ENCODE results near the gene ADAMTSL3. TPM values are rescaled to one million over a fixed set of nuclear protein-coding genes. Genes with fewer than 3 reads are reported as not detected.

Gene ADAMTSL3
- total RNA-seq, 3 donors from 2014 or later, result not detected

DNA sequence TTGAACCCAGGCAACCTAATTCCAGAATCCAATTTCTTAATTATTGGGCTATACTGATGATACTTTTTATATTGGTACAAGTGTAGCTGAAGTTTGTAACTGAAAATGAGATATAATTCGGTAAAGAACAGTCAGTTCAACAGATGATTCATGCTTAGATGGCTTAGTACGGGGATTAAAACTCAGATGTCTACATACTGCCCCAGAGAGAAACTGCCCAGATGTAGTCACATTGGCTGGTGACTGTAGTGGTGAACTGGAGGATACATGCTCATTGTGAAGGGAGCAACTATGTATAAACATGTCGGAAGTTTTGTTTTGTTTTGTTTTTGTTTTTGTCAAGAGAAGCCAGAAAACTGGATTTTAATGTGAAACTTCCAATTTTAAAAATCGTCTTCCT is 179.6 kb downstream of the ADAMTSL3 start:
- ATAC-seq (no peak), DNase-seq (no peak)
- no peak overlapping the region for H3K4me3 Mint-ChIP-seq
- no peaks in the 10 kb centered on the region for H3K4me1 Mint-ChIP-seq (ENCODE audit: low read depth)
- no peaks in the 10 kb centered on the region for H3K9me3 Mint-ChIP-seq
- H3K27me3 Mint-ChIP-seq (ENCODE audit: low read depth), result peaks cover 2% of the 10 kb centered on the region
- H3K36me3 Mint-ChIP-seq (ENCODE audit: insufficient read depth), result no peaks in the 10 kb centered on the region

DNA sequence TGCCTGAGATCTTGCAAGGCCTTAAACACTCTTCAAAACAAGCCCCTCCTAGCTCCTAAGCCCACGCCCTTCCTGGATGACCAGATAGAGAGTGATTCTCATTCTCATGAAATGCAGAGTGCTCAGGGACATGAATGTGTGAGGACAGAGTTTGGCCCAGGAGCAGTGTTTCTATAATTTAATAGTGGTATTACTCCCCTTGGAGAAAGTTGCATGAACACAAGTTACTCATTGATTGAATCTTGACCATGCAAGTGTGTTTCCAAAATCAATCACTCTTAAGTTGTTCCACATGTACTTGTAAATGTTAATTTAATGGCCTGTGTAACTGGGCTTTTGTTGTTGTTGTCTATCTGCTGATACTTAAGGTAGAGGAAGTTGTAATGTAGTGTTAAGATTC is 181.6 kb downstream of the ADAMTSL3 start:
- DNase-seq (no peak), ATAC-seq (no peak)
- no peak overlapping the region for H3K4me3 Mint-ChIP-seq
- H3K27me3 Mint-ChIP-seq (ENCODE audit: low read depth), result no peaks in the 10 kb centered on the region
- H3K4me1 Mint-ChIP-seq (ENCODE audit: low read depth), result no peaks in the 10 kb centered on the region
- no peaks in the 10 kb centered on the region for H3K36me3 Mint-ChIP-seq (ENCODE audit: insufficient read depth)
- H3K9me3 Mint-ChIP-seq, result no peaks in the 10 kb centered on the region

DNA sequence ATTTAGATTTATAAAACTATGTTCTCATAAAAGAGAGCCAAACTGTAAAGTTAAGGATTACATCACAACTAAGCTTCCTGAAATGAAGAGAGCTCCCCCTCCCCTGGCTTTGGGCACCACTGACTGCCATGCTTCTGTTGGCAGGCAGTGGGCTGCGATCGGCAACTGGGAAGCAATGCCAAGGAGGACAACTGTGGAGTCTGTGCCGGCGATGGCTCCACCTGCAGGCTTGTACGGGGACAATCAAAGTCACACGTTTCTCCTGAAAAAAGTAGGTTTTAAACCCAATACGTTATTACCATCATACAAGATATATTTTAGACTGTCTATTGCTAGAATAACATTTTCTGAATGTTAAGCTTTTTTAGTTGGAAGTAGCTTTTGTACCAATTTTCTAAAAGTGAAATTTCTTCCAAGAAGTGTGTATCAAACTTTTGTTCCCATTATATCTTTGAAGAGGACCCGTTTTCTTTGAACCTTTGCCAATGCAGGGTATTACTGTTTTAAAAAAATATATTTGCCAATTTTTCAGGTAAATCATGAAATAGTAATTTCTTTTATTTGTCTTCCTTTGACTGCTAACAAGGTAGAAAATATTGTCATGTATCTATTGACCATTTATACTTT is 184.1 kb downstream of the ADAMTSL3 start:
- DNase-seq, result no peak
- no peaks in the 10 kb centered on the region for H3K36me3 Mint-ChIP-seq (ENCODE audit: insufficient read depth)
- no peak overlapping the region for H3K4me3 Mint-ChIP-seq
- H3K9me3 Mint-ChIP-seq, result no peaks in the 10 kb centered on the region
- no peak for ATAC-seq
- no peaks in the 10 kb centered on the region for H3K4me1 Mint-ChIP-seq (ENCODE audit: low read depth)
- H3K27me3 Mint-ChIP-seq (ENCODE audit: low read depth), result peaks cover 2% of the 10 kb centered on the region

DNA sequence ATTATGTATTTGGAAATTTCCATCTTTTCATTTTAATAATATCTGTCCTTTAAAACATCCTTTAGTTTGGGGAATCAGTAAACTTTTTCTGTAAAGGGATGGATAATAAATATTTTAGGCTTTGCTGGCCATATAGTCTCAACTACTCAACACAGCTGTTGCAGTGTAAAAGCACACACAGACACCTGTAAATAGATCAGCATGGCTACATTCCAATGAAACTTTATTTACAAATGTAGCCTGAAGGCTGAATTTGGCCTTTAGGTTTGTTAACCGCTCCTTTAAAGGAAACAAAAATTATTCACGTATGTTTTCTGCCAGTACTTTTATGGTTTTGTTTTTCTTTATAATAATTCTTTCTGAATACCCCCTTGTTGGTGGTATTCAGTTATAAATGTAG is 184.8 kb downstream of the ADAMTSL3 start:
- Mint-ChIP-seq H3K4me3 (no peak overlapping the region), H3K4me1 (ENCODE audit: low read depth) (no peaks in the 10 kb centered on the region), H3K36me3 (ENCODE audit: insufficient read depth) (no peaks in the 10 kb centered on the region), H3K27me3 (ENCODE audit: low read depth) (peaks cover 2% of the 10 kb centered on the region), H3K9me3 (no peaks in the 10 kb centered on the region)
- no peak for ATAC-seq
- no peak for DNase-seq

DNA sequence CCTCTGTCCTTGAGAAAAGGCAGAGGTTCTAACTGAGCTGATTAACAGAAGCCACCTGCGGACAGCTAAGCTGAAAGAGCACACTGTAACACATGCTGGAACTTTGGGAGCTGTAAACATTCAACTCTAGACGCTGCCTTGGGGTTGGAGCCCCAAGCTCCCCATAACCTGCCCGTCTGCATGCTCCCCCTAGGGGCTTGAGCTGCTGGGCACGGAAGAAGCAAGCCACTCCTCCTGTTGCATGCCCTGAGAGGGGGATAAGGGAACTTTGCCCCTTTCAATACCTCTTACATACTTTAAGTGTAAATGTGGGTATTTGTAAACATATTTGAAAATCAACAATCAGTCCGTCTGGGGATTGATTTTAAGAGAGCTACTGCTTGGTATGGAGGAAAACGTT is 188.4 kb downstream of the ADAMTSL3 start:
- Mint-ChIP-seq H3K27me3 (ENCODE audit: low read depth) (peaks cover 2% of the 10 kb centered on the region), H3K4me1 (ENCODE audit: low read depth) (no peaks in the 10 kb centered on the region), H3K36me3 (ENCODE audit: insufficient read depth) (no peaks in the 10 kb centered on the region), H3K9me3 (no peaks in the 10 kb centered on the region), H3K4me3 (no peak overlapping the region)
- DNase-seq (no peak), ATAC-seq (no peak)

DNA sequence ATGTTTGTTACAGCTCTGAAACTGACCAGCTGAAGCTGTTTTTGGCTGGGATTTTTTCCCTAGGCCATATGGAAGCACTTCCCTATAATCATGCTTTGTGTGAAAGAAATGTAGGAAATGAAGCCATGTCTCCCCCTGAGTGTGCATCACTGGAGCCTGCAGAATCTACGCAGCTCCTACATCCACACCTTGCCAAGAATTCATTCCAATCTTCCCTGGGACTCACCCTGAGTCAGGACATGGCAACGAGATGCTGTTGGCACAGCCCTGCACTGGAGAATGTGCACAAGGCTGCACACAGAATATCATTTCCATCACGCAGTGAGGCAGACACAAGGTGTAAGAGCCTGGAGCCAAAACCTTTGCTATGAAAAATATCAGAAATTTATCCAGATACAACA is 189.5 kb downstream of the ADAMTSL3 start:
- H3K4me1 Mint-ChIP-seq (ENCODE audit: low read depth), result no peaks in the 10 kb centered on the region
- peaks cover 2% of the 10 kb centered on the region for H3K27me3 Mint-ChIP-seq (ENCODE audit: low read depth)

DNA sequence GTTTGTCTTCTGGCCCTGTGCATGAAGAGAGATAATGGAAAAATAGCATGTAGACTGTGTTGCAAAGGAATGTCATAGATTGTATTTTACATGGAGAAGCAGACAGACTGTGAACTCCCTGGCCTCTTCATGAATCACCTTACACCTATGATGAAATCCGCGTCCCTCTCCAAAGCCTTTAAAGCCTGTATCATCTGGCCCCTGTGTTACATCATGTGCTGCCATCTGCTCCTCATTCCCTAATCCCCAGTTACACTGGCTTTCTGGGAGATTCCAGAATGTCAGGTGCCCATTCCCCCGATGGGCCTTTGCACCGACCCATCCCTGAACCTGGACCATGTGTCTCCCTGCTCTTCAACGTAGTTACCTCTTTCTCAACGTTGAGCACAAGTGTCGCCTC is 190.8 kb downstream of the ADAMTSL3 start:
- DNase-seq, result no peak
- Mint-ChIP-seq H3K4me3 (no peak overlapping the region), H3K4me1 (ENCODE audit: low read depth) (no peaks in the 10 kb centered on the region), H3K27me3 (ENCODE audit: low read depth) (peaks cover 2% of the 10 kb centered on the region), H3K36me3 (ENCODE audit: insufficient read depth) (no peaks in the 10 kb centered on the region), H3K9me3 (no peaks in the 10 kb centered on the region)
- ATAC-seq, result no peak

More for the DNA sequence above, 189.5 kb downstream of the ADAMTSL3 start:
- Mint-ChIP-seq H3K9me3 (no peaks in the 10 kb centered on the region), H3K4me3 (no peak overlapping the region), H3K36me3 (ENCODE audit: insufficient read depth) (no peaks in the 10 kb centered on the region)
- no peak for ATAC-seq
- DNase-seq, result no peak

DNA sequence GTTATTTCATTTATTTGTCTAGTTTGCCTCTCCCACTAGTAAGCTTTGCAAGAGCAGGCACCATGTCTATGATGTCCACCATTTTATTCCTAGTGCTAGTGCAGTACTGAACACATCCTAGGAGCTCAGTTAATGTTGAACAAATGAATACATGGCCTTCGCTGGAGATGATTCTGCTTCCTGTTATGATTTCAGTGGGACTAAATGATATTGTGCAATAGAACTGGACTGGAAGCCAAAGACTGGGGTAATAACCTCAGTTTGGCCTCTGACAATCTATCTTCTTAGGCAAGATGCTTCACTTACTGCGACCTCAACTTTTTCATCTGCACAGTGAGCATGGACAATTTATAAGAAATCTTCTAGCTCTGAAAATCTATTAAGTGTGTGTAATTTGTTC is 191.3 kb downstream of the ADAMTSL3 start:
- no peak for ATAC-seq
- Mint-ChIP-seq H3K27me3 (ENCODE audit: low read depth) (peaks cover 2% of the 10 kb centered on the region), H3K36me3 (ENCODE audit: insufficient read depth) (no peaks in the 10 kb centered on the region), H3K4me3 (no peak overlapping the region), H3K4me1 (ENCODE audit: low read depth) (no peaks in the 10 kb centered on the region), H3K9me3 (no peaks in the 10 kb centered on the region)
- DNase-seq, result no peak

DNA sequence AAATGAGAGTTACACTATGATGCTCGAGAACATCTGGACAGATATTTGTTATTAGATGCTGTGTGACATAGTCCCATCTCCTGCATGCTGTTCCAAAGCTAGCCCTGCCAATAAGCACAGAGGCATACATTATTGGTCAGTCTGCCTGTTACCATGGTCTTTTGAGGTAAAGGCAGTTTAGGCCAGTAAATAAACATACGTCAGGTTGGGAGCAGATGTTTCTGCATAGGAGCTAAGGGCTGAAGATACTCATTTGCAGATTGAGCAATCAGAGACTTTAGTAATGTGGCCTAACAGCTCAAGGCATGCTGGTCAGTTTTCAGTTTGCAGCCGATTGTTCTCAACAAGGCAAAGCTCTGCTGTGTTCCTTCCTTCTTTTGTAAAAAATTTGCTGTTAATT is 192.9 kb downstream of the ADAMTSL3 start:
- Mint-ChIP-seq H3K36me3 (ENCODE audit: insufficient read depth) (no peaks in the 10 kb centered on the region), H3K4me3 (no peak overlapping the region), H3K27me3 (ENCODE audit: low read depth) (peaks cover 2% of the 10 kb centered on the region), H3K4me1 (ENCODE audit: low read depth) (no peaks in the 10 kb centered on the region), H3K9me3 (no peaks in the 10 kb centered on the region)
- DNase-seq (no peak), ATAC-seq (no peak)

DNA sequence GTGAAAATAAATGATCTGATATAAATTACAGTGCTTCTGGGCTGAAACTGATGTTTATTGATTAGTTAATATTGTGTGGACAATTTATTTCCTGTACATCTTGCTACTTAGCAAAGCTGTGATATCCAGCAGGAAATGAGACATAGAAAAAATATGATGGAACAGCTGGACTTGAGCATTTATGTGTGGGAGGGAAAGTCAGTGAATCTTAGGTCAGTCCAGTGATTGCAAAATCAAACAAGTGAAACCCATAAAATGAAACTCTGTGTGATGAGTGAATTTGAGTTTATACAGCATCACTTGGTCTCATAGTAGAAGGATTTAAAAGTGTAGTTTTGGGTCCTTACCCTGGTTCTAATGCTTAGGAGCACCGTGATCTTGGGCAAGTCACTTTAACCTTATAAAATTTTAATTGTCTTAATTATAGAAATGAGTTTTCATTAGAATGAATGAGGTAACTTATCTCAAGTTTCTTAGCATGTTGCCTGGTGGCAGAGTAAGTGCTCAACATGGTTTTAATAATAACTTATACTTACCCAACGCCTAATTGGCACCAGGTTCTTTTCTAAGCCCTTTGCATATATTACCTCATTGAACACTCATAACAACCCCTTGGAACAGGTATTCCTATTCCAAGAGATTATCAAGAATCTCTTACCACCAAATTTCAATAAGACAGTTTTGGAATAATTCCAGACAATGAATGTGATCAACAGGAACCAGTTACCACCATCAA is 194.6 kb downstream of the ADAMTSL3 start:
- Mint-ChIP-seq H3K36me3 (ENCODE audit: insufficient read depth) (no peaks in the 10 kb centered on the region), H3K4me3 (no peak overlapping the region), H3K4me1 (ENCODE audit: low read depth) (no peaks in the 10 kb centered on the region), H3K27me3 (ENCODE audit: low read depth) (no peaks in the 10 kb centered on the region), H3K9me3 (no peaks in the 10 kb centered on the region)
- DNase-seq (no peak), ATAC-seq (no peak)

DNA sequence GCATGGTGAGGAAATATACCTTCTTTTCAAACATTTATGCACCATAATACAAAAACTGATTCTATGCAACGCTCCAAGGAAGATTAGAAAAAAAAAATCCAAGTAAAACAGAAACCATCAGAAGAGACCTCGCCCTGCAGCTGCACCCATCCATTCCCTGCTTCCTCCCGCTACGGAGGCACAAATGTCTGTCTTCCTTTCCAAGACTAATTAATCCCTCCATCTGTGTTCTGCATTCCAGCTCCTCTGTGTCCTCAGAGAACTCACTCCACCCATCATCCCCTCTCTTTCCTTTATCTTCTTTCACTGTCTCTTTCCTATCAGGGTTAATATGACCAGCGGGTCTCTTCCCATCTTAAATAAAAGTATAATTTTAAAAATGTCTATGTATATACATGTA is 196.1 kb downstream of the ADAMTSL3 start:
- no peaks in the 10 kb centered on the region for H3K27me3 Mint-ChIP-seq (ENCODE audit: low read depth)
- H3K36me3 Mint-ChIP-seq (ENCODE audit: insufficient read depth), result no peaks in the 10 kb centered on the region
- H3K4me3 Mint-ChIP-seq, result no peak overlapping the region
- no peak for ATAC-seq
- H3K4me1 Mint-ChIP-seq (ENCODE audit: low read depth), result no peaks in the 10 kb centered on the region
- DNase-seq, result no peak
- no peaks in the 10 kb centered on the region for H3K9me3 Mint-ChIP-seq

DNA sequence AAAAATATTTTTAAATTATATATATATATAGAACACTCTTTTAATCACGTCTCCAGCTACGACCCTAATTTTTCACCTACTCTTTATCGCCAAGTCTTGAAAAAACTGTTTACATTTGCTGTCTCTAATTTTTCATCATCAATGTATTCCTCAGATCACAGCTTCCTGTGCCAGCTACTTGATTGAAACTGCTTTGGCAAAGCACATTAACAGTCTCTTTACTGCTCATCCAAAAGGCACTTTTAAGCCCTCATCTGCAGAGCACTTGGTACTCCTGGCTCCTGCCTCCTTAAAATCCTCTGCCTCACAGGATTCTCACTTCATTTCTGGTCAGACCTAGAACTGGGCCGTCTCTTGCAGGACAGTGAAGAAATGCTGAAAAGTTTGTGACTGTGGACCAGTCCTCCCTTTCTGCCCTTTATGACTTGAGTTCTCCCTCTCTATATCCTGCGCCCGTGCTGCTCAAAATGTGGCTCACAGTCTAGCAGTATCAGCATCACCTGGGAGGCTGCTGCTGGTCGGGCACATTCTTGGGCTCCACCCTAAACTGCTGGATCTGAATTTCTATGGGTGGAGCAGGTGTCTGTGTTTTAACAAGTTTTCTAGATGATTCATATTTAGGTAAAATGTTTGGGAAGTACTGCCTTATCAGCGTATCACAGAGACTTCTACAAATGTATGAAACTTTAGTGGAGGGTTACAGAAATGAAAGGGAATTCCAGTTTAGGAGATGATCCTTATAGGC is 196.8 kb downstream of the ADAMTSL3 start:
- H3K4me3 Mint-ChIP-seq, result no peak overlapping the region

DNA sequence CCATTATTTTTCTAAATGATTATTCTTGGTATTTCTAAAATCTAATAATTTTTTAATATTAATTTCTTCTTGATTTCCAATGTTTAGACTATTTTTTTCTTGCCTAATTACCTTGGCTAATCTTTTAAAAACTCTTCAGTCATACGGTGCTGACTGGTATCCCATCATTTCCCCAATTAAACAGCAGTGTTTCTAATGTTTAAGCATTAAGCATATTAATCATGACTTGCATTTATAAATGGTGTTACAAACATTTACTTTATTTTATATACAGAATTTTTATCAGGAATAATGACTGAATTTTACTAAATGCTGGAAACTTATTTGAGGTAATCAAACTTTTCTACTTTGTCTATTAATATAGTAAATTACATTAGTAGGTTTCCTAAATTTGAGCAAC is 199.3 kb downstream of the ADAMTSL3 start:
- ATAC-seq, result no peak
- Mint-ChIP-seq H3K27me3 (ENCODE audit: low read depth) (peaks cover 8% of the 10 kb centered on the region), H3K36me3 (ENCODE audit: insufficient read depth) (no peaks in the 10 kb centered on the region)

More for the DNA sequence above, 196.8 kb downstream of the ADAMTSL3 start:
- no peak for ATAC-seq
- Mint-ChIP-seq H3K36me3 (ENCODE audit: insufficient read depth) (no peaks in the 10 kb centered on the region), H3K4me1 (ENCODE audit: low read depth) (no peaks in the 10 kb centered on the region), H3K9me3 (no peaks in the 10 kb centered on the region), H3K27me3 (ENCODE audit: low read depth) (no peaks in the 10 kb centered on the region)
- DNase-seq, result no peak

DNA sequence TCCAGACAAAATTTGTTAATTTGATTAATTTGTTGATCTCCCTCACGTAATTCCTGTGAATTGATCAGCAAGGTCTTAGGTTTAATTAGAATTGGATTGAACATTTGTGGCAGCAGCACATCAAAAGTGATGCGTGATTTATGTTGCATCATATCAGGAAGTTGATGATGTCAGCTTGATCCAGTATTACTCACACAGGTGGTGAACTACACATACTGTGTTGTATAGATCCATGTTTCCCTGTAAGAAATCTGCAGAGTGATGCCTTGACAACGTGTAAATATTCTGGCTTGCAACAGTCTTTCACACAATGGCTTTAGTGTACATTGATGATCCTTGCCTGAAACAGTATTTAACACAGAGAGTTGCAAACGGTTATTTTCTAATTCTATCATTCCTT is 200.4 kb downstream of the ADAMTSL3 start:
- H3K27me3 Mint-ChIP-seq (ENCODE audit: low read depth), result peaks cover 17% of the 10 kb centered on the region
- no peaks in the 10 kb centered on the region for H3K36me3 Mint-ChIP-seq (ENCODE audit: insufficient read depth)
- DNase-seq, result no peak
- H3K4me3 Mint-ChIP-seq, result no peak overlapping the region
- ATAC-seq, result no peak
- no peaks in the 10 kb centered on the region for H3K4me1 Mint-ChIP-seq (ENCODE audit: low read depth)
- H3K9me3 Mint-ChIP-seq, result no peaks in the 10 kb centered on the region

More for the DNA sequence above, 199.3 kb downstream of the ADAMTSL3 start:
- no peak for DNase-seq
- Mint-ChIP-seq H3K4me1 (ENCODE audit: low read depth) (no peaks in the 10 kb centered on the region), H3K9me3 (no peaks in the 10 kb centered on the region), H3K4me3 (no peak overlapping the region)

Data from activated T-cell treated with anti-CD3 and anti-CD28 coated beads, Interleukin-2, amount 50 U/mL, for 4 hours (primary cell).